SK-N-SH (cell line): ENCODE results near the gene PMS2. TPM values are rescaled to one million over a fixed set of nuclear protein-coding genes. Genes with fewer than 3 reads are reported as not detected.

ENCODE experiments used
- CTCF ChIA-PET: fragments of 300-600, 350-600 bp; formaldehyde crosslinking; extraction: SDS; loops from one replicate; lab custom pipeline; 2021; lab: Yijun Ruan, JAX
- POLR2A ChIA-PET: fragments of 350-600 bp; sonication (Branson Sonifier 250); formaldehyde crosslinking; extraction: SDS; loops from one replicate; lab custom pipeline; 2020; ENCODE audit warnings: antibody characterized with exemption, inconsistent platforms; lab: Yijun Ruan, JAX
- DNase-seq: peaks from one replicate; pipeline ENCODE4 v3.0.0; 2012
- H2AFZ ChIP-seq: fragments of 200-600 bp; sonication (generic); 2 replicates; pipeline ENCODE4 v1.8.1; 2016; ENCODE audit warnings: antibody characterized with exemption, mild to moderate bottlenecking, low read depth
- H3F3A ChIP-seq: fragments of 200-600 bp; sonication (generic); replicated peaks from 2 replicates; pipeline ENCODE3; 2016; ENCODE audit warnings: antibody characterized with exemption, mild to moderate bottlenecking; ENCODE audit not compliant: insufficient read depth
- H3K27ac ChIP-seq, 2 experiments: fragments of 200-500 bp in 1 of 2; fragments of 200-600 bp in 1 of 2; sonication (Bioruptor generic) in 1 of 2; sonication (generic), shearing (Covaris generic) in 1 of 2; 2 replicates each; pipeline versions ENCODE4 v1.5.1 to v1.6.1; 2014 to 2016; ENCODE audit warnings: low read depth in 2 of 2, inconsistent platforms in 1 of 2, low read length in 1 of 2, mild to moderate bottlenecking in 1 of 2, mixed read lengths in 1 of 2
- H3K27me3 ChIP-seq: fragments of 200-600 bp; sonication (generic), shearing (Covaris generic); 2 replicates; pipeline ENCODE4 v1.6.1; 2016; ENCODE audit warnings: mixed run types; ENCODE audit not compliant: insufficient read depth
- H3K36me3 ChIP-seq, 2 experiments: fragments of 200-500 bp in 1 of 2; fragments of 200-600 bp in 1 of 2; sonication (Bioruptor generic) in 1 of 2; sonication (generic) in 1 of 2; replicated peaks in 1 of 2; 2 replicates each; pipeline versions ENCODE3 to v1.5.1; 2014 to 2016; ENCODE audit warnings: low read length in 1 of 2, mild to moderate bottlenecking in 1 of 2; ENCODE audit not compliant: insufficient read depth in 2 of 2, control insufficient read depth in 1 of 2
- H3K4me1 ChIP-seq, 2 experiments: fragments of 200-500 bp in 1 of 2; fragments of 200-600 bp in 1 of 2; sonication (Bioruptor generic) in 1 of 2; sonication (generic), shearing (Covaris generic) in 1 of 2; 2 replicates each; pipeline versions ENCODE4 v1.5.1 to v1.6.1; 2014 to 2016; ENCODE audit warnings: low read depth in 1 of 2, low read length in 1 of 2, mixed run types in 1 of 2; ENCODE audit not compliant: insufficient read depth in 2 of 2, control insufficient read depth in 1 of 2
- H3K4me2 ChIP-seq: fragments of 200-600 bp; sonication (generic), shearing (Covaris generic); 2 replicates; pipeline ENCODE4 v1.6.1; 2017; ENCODE audit warnings: mixed run types
- H3K4me3 ChIP-seq, 2 experiments: fragments of 200-500 bp in 1 of 2; fragments of 200-600 bp in 1 of 2; sonication (Bioruptor generic) in 1 of 2; sonication (generic), shearing (Covaris generic) in 1 of 2; 2 replicates each; pipeline versions ENCODE4 v1.5.1 to v1.8.1; 2014 to 2016; ENCODE audit warnings: low read depth in 2 of 2, inconsistent platforms in 1 of 2, low read length in 1 of 2, mild to moderate bottlenecking in 1 of 2, mixed read lengths in 1 of 2, moderate library complexity in 1 of 2
- H3K79me2 ChIP-seq: fragments of 200-600 bp; sonication (generic); 2 replicates; pipeline ENCODE4 v1.8.1; 2017; ENCODE audit warnings: mild to moderate bottlenecking; ENCODE audit not compliant: insufficient read depth
- H3K9ac ChIP-seq: fragments of 200-600 bp; sonication (generic); 2 replicates; pipeline ENCODE4 v1.6.1; 2017; ENCODE audit warnings: mixed run types
- H3K9me2 ChIP-seq: fragments of 200-600 bp; sonication (generic); 2 replicates; pipeline ENCODE4 v1.6.1; 2017; ENCODE audit warnings: mixed run types
- H3K9me3 ChIP-seq: fragments of 200-600 bp; sonication (generic); 2 replicates; pipeline ENCODE4 v1.6.1; 2017; ENCODE audit warnings: mixed run types, mild to moderate bottlenecking, moderate library complexity
- H4K20me1 ChIP-seq: fragments of 200-600 bp; sonication (generic); 2 replicates; pipeline ENCODE4 v1.6.1; 2017; ENCODE audit warnings: mild to moderate bottlenecking, mixed run types; ENCODE audit not compliant: insufficient read depth
- CTCF ChIP-seq: fragments of 200-600 bp; sonication (generic); IDR thresholded peaks from 2 replicates; pipeline ENCODE4 v1.6.1; 2017; ENCODE audit warnings: antibody characterized with exemption, mild to moderate bottlenecking, moderate library complexity
- EZH2phosphoT487 ChIP-seq: fragments of 200-600 bp; sonication (generic); IDR thresholded peaks from 2 replicates; pipeline ENCODE4 v1.6.1; 2017; ENCODE audit warnings: low read depth, mixed run types, mild to moderate bottlenecking, antibody characterized with exemption, moderate library complexity, borderline replicate concordance
- FOSL2 ChIP-seq: IDR thresholded peaks from 2 replicates; pipeline ENCODE4 v1.4.0; 2012; ENCODE audit warnings: low read depth, mild to moderate bottlenecking, moderate library complexity, borderline replicate concordance
- FOXJ3 ChIP-seq: sonication (generic); formaldehyde crosslinking; IDR thresholded peaks from 2 replicates; pipeline ENCODE4 v1.5.1; 2020; ENCODE audit warnings: mild to moderate bottlenecking, missing genetic modification reagents
- GATA2 ChIP-seq: sonication (generic); formaldehyde crosslinking; IDR thresholded peaks from 2 replicates; pipeline ENCODE4 v1.5.0; 2020; ENCODE audit warnings: mild to moderate bottlenecking, missing genetic modification reagents
- JUND ChIP-seq: IDR thresholded peaks from 2 replicates; pipeline ENCODE4 v1.4.0; 2012
- MAX ChIP-seq: IDR thresholded peaks from 2 replicates; pipeline ENCODE4 v1.4.0; 2012; ENCODE audit warnings: low read depth
- POLR2AphosphoS5 ChIP-seq: IDR thresholded peaks from 2 replicates; pipeline ENCODE4 v1.6.1; 2012; ENCODE audit warnings: low read depth, low read length
- RAD21 ChIP-seq: IDR thresholded peaks from 2 replicates; pipeline ENCODE4 v1.6.1; 2012; ENCODE audit warnings: mild to moderate bottlenecking, low read length
- RXRA ChIP-seq: IDR thresholded peaks from 2 replicates; pipeline ENCODE4 v1.4.0; 2012; ENCODE audit warnings: low read depth, mild to moderate bottlenecking, borderline replicate concordance
- TEAD4 ChIP-seq: IDR thresholded peaks from 2 replicates; pipeline ENCODE4 v1.4.0; 2012; ENCODE audit warnings: mild to moderate bottlenecking, borderline replicate concordance; ENCODE audit not compliant: insufficient read depth
- YY1 ChIP-seq: IDR thresholded peaks from 2 replicates; pipeline ENCODE4 v1.4.0; 2012; ENCODE audit warnings: low read depth, mild to moderate bottlenecking
- WGBS: methylation state at CpG from one replicate; pipeline ENCODE4 v1.1.6; 2017; ENCODE audit warnings: low lambda C conversion rate; 5-methylcytosine and 5-hydroxymethylcytosine counted together
- polyA plus RNA-seq, 3 experiments: library from polyadenylated mRNA; depleted of rRNA; stranded (reverse); fragments of >200 nt; gene quantifications; 2 replicates each; pipeline ENCODE4 v1.2.3, GENCODE V29; 2012
- TF ChIP-seq, protein P1 (sequence below): IDR thresholded peaks from 2 replicates; pipeline ENCODE4 v1.4.0; 2012; ENCODE audit warnings: low read depth, borderline replicate concordance
- TF ChIP-seq, protein P2 (sequence below): IDR thresholded peaks from 2 replicates; pipeline ENCODE4; 2012

PMS2 gene
- polyA plus RNA-seq, 1 of the 3 experiments (the other 2 are of a cell fraction): 9.6 TPM

GRCh38 chr7:6007386-6007785 lies 1.5 kb downstream of the PMS2 start:
- Histone ChIP-seq H3K4me2 (peak overlapping the region; percentile 95; the same call in 1 of the 2 replicates), H3K27me3 (no peaks in the 10 kb centered on the region), H4K20me1 (no peaks in the 10 kb centered on the region), H3K79me2 (peaks cover 67% of the 10 kb centered on the region), H3K9me2 (no peaks in the 10 kb centered on the region), H3F3A (no peaks in the 10 kb centered on the region), H3K36me3 (peaks cover 16 to 43% of the 10 kb centered on the region in 2 experiments), H2AFZ (no peak overlapping the region), H3K4me3 (0 out of 4 replicates have a peak overlapping the region, but pooled peaks of 1 of the 2 experiments have one; percentile 96), H3K9me3 (no peaks in the 10 kb centered on the region), H3K9ac (no peak overlapping the region), H3K27ac (no peak overlapping the region), H3K4me1 (peaks cover 3 to 8% of the 10 kb centered on the region in 2 experiments; a peak in 1 of 4 replicates)
- TF ChIP-seq, protein P1, sequence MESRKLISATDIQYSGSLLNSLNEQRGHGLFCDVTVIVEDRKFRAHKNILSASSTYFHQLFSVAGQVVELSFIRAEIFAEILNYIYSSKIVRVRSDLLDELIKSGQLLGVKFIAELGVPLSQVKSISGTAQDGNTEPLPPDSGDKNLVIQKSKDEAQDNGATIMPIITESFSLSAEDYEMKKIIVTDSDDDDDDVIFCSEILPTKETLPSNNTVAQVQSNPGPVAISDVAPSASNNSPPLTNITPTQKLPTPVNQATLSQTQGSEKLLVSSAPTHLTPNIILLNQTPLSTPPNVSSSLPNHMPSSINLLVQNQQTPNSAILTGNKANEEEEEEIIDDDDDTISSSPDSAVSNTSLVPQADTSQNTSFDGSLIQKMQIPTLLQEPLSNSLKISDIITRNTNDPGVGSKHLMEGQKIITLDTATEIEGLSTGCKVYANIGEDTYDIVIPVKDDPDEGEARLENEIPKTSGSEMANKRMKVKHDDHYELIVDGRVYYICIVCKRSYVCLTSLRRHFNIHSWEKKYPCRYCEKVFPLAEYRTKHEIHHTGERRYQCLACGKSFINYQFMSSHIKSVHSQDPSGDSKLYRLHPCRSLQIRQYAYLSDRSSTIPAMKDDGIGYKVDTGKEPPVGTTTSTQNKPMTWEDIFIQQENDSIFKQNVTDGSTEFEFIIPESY: no peak
- TF ChIP-seq RXRA (no peak), MAX (no peak), EZH2phosphoT487 (no peak), CTCF (no peak), RAD21 (no peak), GATA2 (CRISPR knock-in tag) (no peak), YY1 (no peak), TEAD4 (no peak), JUND (no peak), FOXJ3 (CRISPR knock-in tag) (no peak), FOSL2 (no peak), POLR2AphosphoS5 (no peak)
- TF ChIP-seq, protein P2, sequence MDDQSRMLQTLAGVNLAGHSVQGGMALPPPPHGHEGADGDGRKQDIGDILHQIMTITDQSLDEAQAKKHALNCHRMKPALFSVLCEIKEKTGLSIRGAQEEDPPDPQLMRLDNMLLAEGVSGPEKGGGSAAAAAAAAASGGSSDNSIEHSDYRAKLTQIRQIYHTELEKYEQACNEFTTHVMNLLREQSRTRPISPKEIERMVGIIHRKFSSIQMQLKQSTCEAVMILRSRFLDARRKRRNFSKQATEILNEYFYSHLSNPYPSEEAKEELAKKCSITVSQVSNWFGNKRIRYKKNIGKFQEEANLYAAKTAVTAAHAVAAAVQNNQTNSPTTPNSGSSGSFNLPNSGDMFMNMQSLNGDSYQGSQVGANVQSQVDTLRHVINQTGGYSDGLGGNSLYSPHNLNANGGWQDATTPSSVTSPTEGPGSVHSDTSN: no peak
- ChIA-PET POLR2A (interaction anchor here (0.8 to 1.1 kb wide), 2 partner anchors 10 to 12 kb away, joined by 3 read pairs; no protein-coding TSS in a partner anchor), CTCF (interaction anchor here (2.4 to 4.3 kb wide), 2 partner anchors 10 to 11 kb away, joined by 5 to 33 read pairs; no protein-coding TSS in a partner anchor)
- WGBS: 91% methylated on average over 4 of the region's 4 CpGs
- DNase-seq: no peak
